PC-9 (cell line): ENCODE measurements around the gene SERINC2. TPM values are rescaled to one million over a fixed set of nuclear protein-coding genes. Genes with fewer than 3 reads are reported as not detected.

Experiments used
- BruUV-seq: library from RNA; stranded (reverse); fragments of 400-500 nt; replicated peaks from 2 replicates; lab custom pipeline; 2021; lab: Mats Ljungman, UMichigan
- CTCF ChIA-PET: fragments of 300-600 bp; sonication (Branson Sonifier 250); formaldehyde crosslinking; loops from one replicate; lab custom pipeline; 2022; ENCODE audit warnings: antibody characterized with exemption; lab: Charles Lee
- POLR2A ChIA-PET: fragments of 300-600 bp; sonication (Branson Sonifier 250); formaldehyde crosslinking; loops from one replicate; lab custom pipeline; 2022; ENCODE audit warnings: antibody characterized with exemption; ENCODE audit not compliant: unreplicated experiment; lab: Charles Lee
- DNase-seq, 2 experiments: peaks; one replicate each; pipeline versions ENCODE4 v3.0.0 to v3.0.0-alpha.2; 2015 to 2022; ENCODE audit warnings: mixed read lengths in 1 of 2
- H2AFZ ChIP-seq: fragments of 200-600 bp; sonication (generic); 2 replicates; pipeline ENCODE4 v1.8.1; 2017; ENCODE audit warnings: antibody characterized with exemption
- H3F3A ChIP-seq: fragments of 200-600 bp; sonication (generic); 2 replicates; pipeline ENCODE4 v1.8.1; 2017; ENCODE audit warnings: antibody characterized with exemption, mild to moderate bottlenecking, low read depth; ENCODE audit not compliant: insufficient read depth
- H3K27ac ChIP-seq: fragments of 200-600 bp; sonication (generic); 2 replicates; pipeline ENCODE4 v1.6.1; 2016; ENCODE audit warnings: mixed run types
- H3K27me3 ChIP-seq: fragments of 200-600 bp; sonication (generic); 2 replicates; pipeline ENCODE4 v1.6.1; 2016; ENCODE audit warnings: low read depth, mixed run types; ENCODE audit not compliant: insufficient read depth
- H3K36me3 ChIP-seq: fragments of 200-600 bp; sonication (generic); 2 replicates; pipeline ENCODE4 v1.6.1; 2016; ENCODE audit warnings: low read depth, mixed run types
- H3K4me1 ChIP-seq: fragments of 200-600 bp; sonication (generic); replicated peaks from 2 replicates; pipeline ENCODE4 v1.6.1; 2016; ENCODE audit warnings: mixed run types; ENCODE audit not compliant: insufficient read depth
- H3K4me2 ChIP-seq: fragments of 200-600 bp; sonication (generic); 2 replicates; pipeline ENCODE4 v1.6.1; 2017; ENCODE audit warnings: mixed run types
- H3K4me3 ChIP-seq: fragments of 200-600 bp; sonication (generic); 2 replicates; pipeline ENCODE4 v1.6.1; 2016; ENCODE audit warnings: mixed run types
- H3K79me2 ChIP-seq: fragments of 200-600 bp; sonication (generic); 2 replicates; pipeline ENCODE4 v1.6.1; 2017; ENCODE audit warnings: low read depth, mixed run types
- H3K9me2 ChIP-seq: fragments of 200-600 bp; sonication (generic); 2 replicates; pipeline ENCODE4 v1.8.1; 2017; ENCODE audit warnings: mild to moderate bottlenecking; ENCODE audit not compliant: insufficient read depth
- H3K9me3 ChIP-seq: fragments of 200-600 bp; sonication (generic); 2 replicates; pipeline ENCODE4 v1.8.1; 2016; ENCODE audit warnings: low read depth; ENCODE audit not compliant: insufficient read depth
- H4K20me1 ChIP-seq: fragments of 200-600 bp; sonication (generic); 2 replicates; pipeline ENCODE4 v1.8.1; 2017; ENCODE audit not compliant: insufficient read depth
- EZH2 ChIP-seq: fragments of 200-600 bp; sonication (generic); IDR thresholded peaks from 2 replicates; pipeline ENCODE4 v1.8.0; 2017; ENCODE audit warnings: antibody characterized with exemption, low read depth
- intact Hi-C: fragments of 100-400 bp; cut with micrococcal nuclease; formaldehyde crosslinking; loops from one replicate; pipeline ENCODE4 v1.10.0; 2022; ENCODE audit not compliant: unreplicated experiment
- total RNA-seq: library from RNA; stranded (reverse); gene quantifications from 2 replicates; pipeline ENCODE4 v1.2.3, GENCODE V29; 2021
- TF ChIP-seq, protein P1 (sequence below): fragments of 200-600 bp; sonication (generic); conservative IDR thresholded peaks from 2 replicates; pipeline ENCODE4 v1.6.1; 2017; ENCODE audit warnings: mixed run types, antibody characterized with exemption, mild to moderate bottlenecking, moderate library complexity

The SERINC2 gene
- total RNA-seq, 1 experiment from 2014 or later: 36.0 TPM

DNA sequence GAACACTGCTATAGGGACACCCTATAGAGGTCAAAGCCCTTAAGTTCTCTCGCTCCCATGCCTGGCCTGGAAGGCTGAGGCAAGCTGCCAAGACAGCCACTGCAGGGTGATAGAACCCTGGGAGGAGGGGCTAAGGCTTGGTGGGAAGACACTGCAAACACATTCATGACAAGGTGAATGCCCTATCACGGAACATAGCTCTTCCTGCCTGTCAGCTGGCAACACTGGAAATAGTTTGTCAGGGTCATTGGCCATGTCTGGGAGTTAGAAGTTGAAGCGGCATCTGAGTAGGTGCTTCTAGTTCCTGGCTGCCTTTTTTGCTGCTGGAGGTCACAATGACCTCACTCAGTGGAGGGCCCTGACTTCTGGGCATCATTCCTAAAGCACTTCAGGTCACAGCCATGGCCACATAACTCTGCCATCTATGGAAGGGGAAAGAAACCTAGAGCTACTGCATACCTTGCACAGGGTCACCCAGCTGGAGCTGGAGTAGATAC, 44.4 kb upstream of the SERINC2 start:
- H3K27me3 ChIP-seq: no peaks in the 10 kb centered on the region
- no peaks in the 10 kb centered on the region for H3K9me2 ChIP-seq
- no peak for DNase-seq
- H3K36me3 ChIP-seq: no peaks in the 10 kb centered on the region
- no peaks in the 10 kb centered on the region for H3F3A ChIP-seq
- no peaks in the 10 kb centered on the region for H3K4me1 ChIP-seq
- H2AFZ ChIP-seq: no peak overlapping the region
- H3K4me3 ChIP-seq: no peak overlapping the region
- H3K79me2 ChIP-seq: no peaks in the 10 kb centered on the region
- H3K9me3 ChIP-seq: no peaks in the 10 kb centered on the region
- ChIA-PET POLR2A (no interaction called here), CTCF (no interaction called here)
- no peaks in the 10 kb centered on the region for H4K20me1 ChIP-seq
- no peak overlapping the region for H3K4me2 ChIP-seq
- no peak for TF ChIP-seq EZH2
- TF ChIP-seq, protein P1, sequence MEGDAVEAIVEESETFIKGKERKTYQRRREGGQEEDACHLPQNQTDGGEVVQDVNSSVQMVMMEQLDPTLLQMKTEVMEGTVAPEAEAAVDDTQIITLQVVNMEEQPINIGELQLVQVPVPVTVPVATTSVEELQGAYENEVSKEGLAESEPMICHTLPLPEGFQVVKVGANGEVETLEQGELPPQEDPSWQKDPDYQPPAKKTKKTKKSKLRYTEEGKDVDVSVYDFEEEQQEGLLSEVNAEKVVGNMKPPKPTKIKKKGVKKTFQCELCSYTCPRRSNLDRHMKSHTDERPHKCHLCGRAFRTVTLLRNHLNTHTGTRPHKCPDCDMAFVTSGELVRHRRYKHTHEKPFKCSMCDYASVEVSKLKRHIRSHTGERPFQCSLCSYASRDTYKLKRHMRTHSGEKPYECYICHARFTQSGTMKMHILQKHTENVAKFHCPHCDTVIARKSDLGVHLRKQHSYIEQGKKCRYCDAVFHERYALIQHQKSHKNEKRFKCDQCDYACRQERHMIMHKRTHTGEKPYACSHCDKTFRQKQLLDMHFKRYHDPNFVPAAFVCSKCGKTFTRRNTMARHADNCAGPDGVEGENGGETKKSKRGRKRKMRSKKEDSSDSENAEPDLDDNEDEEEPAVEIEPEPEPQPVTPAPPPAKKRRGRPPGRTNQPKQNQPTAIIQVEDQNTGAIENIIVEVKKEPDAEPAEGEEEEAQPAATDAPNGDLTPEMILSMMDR: no peak
- no TSS peak for BruUV-seq
- no peak overlapping the region for H3K27ac ChIP-seq
- intact Hi-C loops: no loop called here

DNA sequence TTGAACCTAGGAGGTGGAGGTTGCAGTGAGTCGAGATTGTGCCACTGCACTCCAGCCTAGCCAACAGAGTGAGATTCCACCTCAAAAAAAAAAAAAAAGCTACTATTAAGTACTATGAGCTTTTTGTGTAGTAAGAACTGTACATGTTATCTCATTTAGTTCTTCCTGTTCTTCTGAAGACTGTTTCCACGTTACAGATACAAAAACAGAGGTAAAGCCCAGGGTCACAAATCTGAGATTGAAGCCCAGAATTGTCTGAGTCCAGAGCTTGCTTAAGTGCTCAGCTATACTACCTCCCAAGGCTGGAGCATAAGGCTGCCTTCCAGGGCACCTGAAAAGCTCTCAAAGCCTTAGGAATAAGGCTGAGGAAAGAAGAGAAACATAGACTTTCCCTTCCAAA, 43.0 kb upstream of the SERINC2 start:
- no peaks in the 10 kb centered on the region for H3K4me1 ChIP-seq
- H3K27me3 ChIP-seq: no peaks in the 10 kb centered on the region
- H3K9me3 ChIP-seq: no peaks in the 10 kb centered on the region
- no peak overlapping the region for H3K4me3 ChIP-seq
- BruUV-seq: no TSS peak
- no peaks in the 10 kb centered on the region for H4K20me1 ChIP-seq
- no peaks in the 10 kb centered on the region for H3K36me3 ChIP-seq
- no peak overlapping the region for H3K27ac ChIP-seq
- H2AFZ ChIP-seq: no peak overlapping the region
- no peak overlapping the region for H3K4me2 ChIP-seq
- no peaks in the 10 kb centered on the region for H3F3A ChIP-seq
- TF ChIP-seq, protein P1: no peak
- TF ChIP-seq EZH2: no peak
- POLR2A ChIA-PET: interaction anchor here (0.6 kb wide), 1 partner anchor 164 kb away, joined by 6 read pairs; no protein-coding TSS in a partner anchor
- DNase-seq: no peak
- H3K9me2 ChIP-seq: no peaks in the 10 kb centered on the region
- H3K79me2 ChIP-seq: no peaks in the 10 kb centered on the region
- intact Hi-C loops: no loop called here
- CTCF ChIA-PET: interaction anchor here (0.5 to 0.6 kb wide), 2 partner anchors 23 to 376 kb away, joined by 5 to 11 read pairs; no protein-coding TSS in a partner anchor

DNA sequence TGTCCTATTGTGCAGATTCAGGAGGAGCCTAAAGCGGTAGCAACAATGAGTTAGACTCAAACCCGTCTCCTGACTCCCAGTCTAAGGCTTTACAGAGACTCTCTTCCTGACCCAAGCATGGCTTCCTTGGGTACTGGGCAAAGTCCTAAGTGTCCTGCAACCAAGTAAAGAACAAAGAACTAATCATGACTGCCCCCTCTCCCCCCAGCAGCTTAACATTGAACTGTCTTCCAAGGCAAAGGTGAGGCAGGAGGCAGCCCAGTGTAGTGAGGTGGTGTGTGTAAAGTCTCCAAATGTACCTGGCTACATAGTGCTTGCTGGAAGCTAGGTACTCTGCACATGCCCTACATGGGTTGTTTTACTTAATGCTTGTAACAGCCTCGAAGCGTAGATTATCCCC, 42.4 kb upstream of the SERINC2 start:
- H3K4me1 ChIP-seq: no peaks in the 10 kb centered on the region
- H4K20me1 ChIP-seq: no peaks in the 10 kb centered on the region
- H3K27me3 ChIP-seq: no peaks in the 10 kb centered on the region
- H2AFZ ChIP-seq: no peak overlapping the region
- no peak overlapping the region for H3K4me3 ChIP-seq
- H3K9me2 ChIP-seq: no peaks in the 10 kb centered on the region
- no peaks in the 10 kb centered on the region for H3K36me3 ChIP-seq
- intact Hi-C loops: no loop called here
- no peak for TF ChIP-seq EZH2
- TF ChIP-seq, protein P1: no peak
- no peak overlapping the region for H3K27ac ChIP-seq
- no peak overlapping the region for H3K4me2 ChIP-seq
- CTCF ChIA-PET: interaction anchor here (0.6 kb wide), 1 partner anchor 377 kb away, joined by 5 read pairs; no protein-coding TSS in a partner anchor
- H3F3A ChIP-seq: no peaks in the 10 kb centered on the region
- H3K9me3 ChIP-seq: no peaks in the 10 kb centered on the region
- POLR2A ChIA-PET: no interaction called here
- no peak for DNase-seq
- no peaks in the 10 kb centered on the region for H3K79me2 ChIP-seq
- no TSS peak for BruUV-seq
